Measurements from ENCODE around the gene POU2F1.

POU2F1 gene

DNA sequence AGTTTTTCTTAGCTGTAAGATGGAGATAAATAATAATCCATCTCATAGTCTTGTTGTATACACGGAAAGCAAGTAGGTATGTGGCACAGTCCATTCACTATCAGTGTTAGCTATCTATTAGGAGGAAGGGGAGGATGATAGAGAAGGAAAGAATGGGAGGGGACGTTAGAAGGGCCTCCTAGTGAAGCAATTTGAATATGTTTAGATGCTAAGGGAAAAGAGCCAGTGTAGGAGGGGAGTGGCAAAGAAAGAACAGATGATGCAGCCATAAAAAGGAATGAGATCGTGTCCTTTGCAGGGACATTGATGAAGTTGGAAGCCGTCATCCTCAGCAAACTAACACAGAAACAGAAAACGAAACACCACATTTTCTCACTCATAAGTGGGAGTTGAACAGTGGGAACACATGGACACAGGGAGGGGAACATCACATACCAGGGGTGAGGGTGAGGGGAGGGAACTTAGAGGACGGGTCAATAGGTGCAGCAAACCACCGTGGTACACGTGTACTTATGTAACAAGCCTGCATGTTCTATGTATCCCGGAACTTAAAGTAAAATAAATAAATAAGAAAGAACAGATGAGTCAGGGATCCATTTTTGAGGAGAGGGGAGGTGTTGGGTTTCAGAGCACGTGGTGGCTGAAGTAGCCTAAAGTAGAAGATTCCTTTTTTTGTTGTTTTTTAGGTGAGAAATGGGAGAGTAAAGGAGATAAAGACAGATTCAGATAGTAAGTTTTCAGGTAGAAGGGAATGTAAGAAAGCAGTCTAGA lies 124.1 kb downstream of the POU2F1 start:
- Histone ChIP-seq H3K36me3 (no peaks in the 10 kb centered on the region; the same call in 1 of the 2 replicates), H3K9me3 (ENCODE audit: severe bottlenecking) (no peaks in the 10 kb centered on the region), H3K27me3 (ENCODE audit: insufficient read depth, low read depth, severe bottlenecking) (no peaks in the 10 kb centered on the region), H3K4me3 (ENCODE audit: low read depth, low read length) (no peak overlapping the region), H3K27ac (no peak overlapping the region)
- no peak for DNase-seq
- TF ChIP-seq CTCF (IDR thresholded peaks at IDR 0.05; ENCODE audit: low read depth, low read length): no peak

DNA sequence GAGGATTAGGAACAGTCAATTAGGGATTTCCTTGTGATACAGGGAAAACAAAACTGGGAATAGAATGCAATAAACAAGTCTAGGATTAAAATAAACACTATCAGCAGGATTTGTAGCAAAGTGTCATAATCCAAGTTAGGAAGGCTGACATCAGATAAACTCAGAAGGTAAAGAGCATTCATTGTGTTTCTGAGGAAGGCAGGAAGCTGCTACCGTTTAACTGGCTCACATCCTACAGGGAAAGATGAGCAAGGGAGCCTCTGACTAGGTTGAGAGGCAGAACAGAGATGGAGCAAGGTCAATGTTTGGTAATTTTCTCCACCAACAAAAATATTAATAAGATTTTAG lies 124.7 kb downstream of the POU2F1 start:
- Histone ChIP-seq H3K27ac (no peak overlapping the region), H3K27me3 (ENCODE audit: insufficient read depth, low read depth, severe bottlenecking) (no peaks in the 10 kb centered on the region), H3K9me3 (ENCODE audit: severe bottlenecking) (no peaks in the 10 kb centered on the region), H3K36me3 (no peaks in the 10 kb centered on the region; the same call in 1 of the 2 replicates), H3K4me3 (ENCODE audit: low read depth, low read length) (no peak overlapping the region)
- DNase-seq: no peak
- TF ChIP-seq CTCF (IDR thresholded peaks at IDR 0.05; ENCODE audit: low read depth, low read length): no peak

DNA sequence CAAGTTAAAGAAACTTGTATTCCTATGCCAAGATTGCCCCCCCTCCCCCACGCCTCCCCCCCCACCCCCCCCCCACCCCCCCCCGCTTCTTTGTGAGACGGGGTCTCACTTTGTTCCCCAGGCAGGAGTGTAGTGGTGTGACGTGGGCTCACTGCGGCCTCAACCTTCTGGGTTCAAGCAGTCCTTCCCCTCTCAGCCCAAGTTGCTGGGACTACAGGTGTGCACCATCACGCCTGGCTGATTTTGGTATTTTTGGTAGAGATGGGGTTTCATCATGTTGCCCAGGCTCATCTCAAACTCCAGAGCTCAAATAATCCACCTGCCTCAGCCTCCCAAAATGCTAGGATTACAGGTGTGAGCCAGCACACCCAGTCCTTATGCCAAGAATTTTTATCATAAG lies 136.6 kb downstream of the POU2F1 start:
- DNase-seq: no peak
- Histone ChIP-seq H3K9me3 (ENCODE audit: severe bottlenecking) (no peaks in the 10 kb centered on the region), H3K36me3 (no peaks in the 10 kb centered on the region), H3K27ac (no peak overlapping the region), H3K4me3 (ENCODE audit: low read depth, low read length) (no peak overlapping the region), H3K27me3 (ENCODE audit: insufficient read depth, low read depth, severe bottlenecking) (no peaks in the 10 kb centered on the region)
- no peak for TF ChIP-seq CTCF (IDR thresholded peaks at IDR 0.05; ENCODE audit: low read depth, low read length)

DNA sequence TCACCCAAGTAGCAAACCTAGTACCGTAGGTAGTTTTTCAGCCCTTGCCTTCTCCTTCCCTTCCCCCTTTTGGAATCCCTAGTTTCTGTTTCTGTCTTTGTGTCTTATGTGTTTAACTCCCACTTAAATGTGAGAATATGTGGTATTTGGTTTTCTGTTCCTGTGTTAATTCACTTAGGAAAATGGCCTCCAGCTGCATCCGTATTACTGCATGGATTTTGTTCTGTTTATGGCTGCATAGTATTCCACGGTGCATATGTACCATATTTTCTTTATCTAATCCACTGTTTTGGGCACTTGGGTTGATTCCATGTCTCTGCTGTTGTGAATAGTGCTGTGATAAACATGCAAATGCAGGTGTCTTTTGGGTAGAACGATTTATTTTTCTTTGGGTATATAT lies 138.6 kb downstream of the POU2F1 start:
- no peak for TF ChIP-seq CTCF (IDR thresholded peaks at IDR 0.05; ENCODE audit: low read depth, low read length)
- no peak for DNase-seq
- H3K36me3 ChIP-seq: no peaks in the 10 kb centered on the region
- no peak overlapping the region for H3K4me3 ChIP-seq (ENCODE audit: low read depth, low read length)
- no peaks in the 10 kb centered on the region for H3K9me3 ChIP-seq (ENCODE audit: severe bottlenecking)
- H3K27ac ChIP-seq: no peak overlapping the region
- H3K27me3 ChIP-seq (ENCODE audit: insufficient read depth, low read depth, severe bottlenecking): no peaks in the 10 kb centered on the region

- H3K4me3 ChIP-seq (ENCODE audit: low read depth, low read length): no peak overlapping the region
- H3K27me3 ChIP-seq (ENCODE audit: insufficient read depth, low read depth, severe bottlenecking): no peaks in the 10 kb centered on the region
- H3K9me3 ChIP-seq (ENCODE audit: severe bottlenecking): no peaks in the 10 kb centered on the region
- H3K36me3 ChIP-seq: no peaks in the 10 kb centered on the region
- TF ChIP-seq CTCF (IDR thresholded peaks at IDR 0.05; ENCODE audit: low read depth, low read length): no peak
- DNase-seq: no peak
- no peak overlapping the region for H3K27ac ChIP-seq
Observed at GRCh38 chr1:167360120-167360519, 139.4 kb downstream of the POU2F1 start.

- H3K36me3 ChIP-seq: no peaks in the 10 kb centered on the region
- no peak overlapping the region for H3K27ac ChIP-seq
- H3K4me3 ChIP-seq (ENCODE audit: low read depth, low read length): no peak overlapping the region
- H3K27me3 ChIP-seq (ENCODE audit: insufficient read depth, low read depth, severe bottlenecking): no peaks in the 10 kb centered on the region
- H3K9me3 ChIP-seq (ENCODE audit: severe bottlenecking): no peaks in the 10 kb centered on the region
- DNase-seq: no peak
- no peak for TF ChIP-seq CTCF (IDR thresholded peaks at IDR 0.05; ENCODE audit: low read depth, low read length)
Observed at GRCh38 chr1:167362638-167363037, 142.0 kb downstream of the POU2F1 start.

Measured in WERI-Rb-1 (cell line).